Embryonic facial prominence (tissue), 1 donor: ENCODE measurements around the gene ZMIZ2.
"Not testable (repeated sequence)": the region's sequence is repeated elsewhere in the genome, so short reads cannot be mapped to it uniquely, and the experiment has no call there.

Experiments
- DNase-seq: peaks from one replicate; pipeline ENCODE4 v3.0.0-alpha.2; 2016; ENCODE audit errors: extremely low spot score

Gene ZMIZ2

DNA sequence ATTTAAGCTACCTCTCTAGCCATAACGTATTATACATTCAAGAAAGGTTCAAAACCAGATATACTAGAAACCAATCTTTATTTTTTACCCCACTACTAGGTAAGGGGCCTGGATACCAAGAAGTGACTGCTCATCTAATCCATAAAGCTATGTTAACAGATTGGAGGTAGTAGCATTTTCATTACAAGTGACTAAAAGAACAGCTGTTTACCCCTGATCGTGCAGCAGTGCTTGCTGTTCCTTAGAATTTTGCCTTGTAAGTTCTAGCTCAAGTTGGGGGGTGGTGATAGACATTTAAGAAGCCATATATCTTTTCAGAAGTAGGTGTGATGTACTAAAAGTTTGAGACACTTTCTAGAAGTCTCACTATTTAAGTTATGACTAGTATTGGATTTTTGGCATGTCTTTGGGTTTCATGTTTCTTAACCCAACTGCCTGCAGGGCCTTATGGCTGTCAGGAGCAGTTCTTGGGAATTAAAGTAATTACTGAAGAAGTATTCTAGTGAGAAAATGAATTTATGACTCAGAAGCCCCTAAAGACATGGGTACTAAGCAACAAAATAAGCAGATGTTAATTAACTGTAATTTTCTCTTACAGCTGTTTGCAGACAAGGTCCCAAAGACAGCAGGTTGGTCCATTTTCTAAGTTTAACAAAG is 50.1 kb downstream of the ZMIZ2 start:
- no peak for DNase-seq

DNA sequence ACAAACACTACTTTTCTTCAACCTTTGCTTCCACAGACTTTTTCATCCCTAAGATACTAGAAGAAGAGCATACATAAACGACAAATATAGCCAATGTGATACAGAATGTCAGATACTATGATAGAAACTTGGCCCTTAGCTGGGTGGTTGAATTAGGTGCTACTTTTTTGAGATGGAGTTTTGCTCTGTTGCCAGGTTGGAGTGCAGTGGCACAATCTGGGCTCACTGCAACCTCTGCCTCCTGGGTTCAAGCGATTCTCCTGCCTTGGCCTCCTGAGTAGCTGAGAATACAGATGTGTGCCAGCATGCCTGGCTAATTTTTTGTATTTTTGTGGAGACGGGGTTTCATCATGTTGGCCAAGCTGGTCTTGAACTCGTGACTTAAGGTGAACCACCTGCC is 51.3 kb downstream of the ZMIZ2 start:
- DNase-seq: no peak

DNA sequence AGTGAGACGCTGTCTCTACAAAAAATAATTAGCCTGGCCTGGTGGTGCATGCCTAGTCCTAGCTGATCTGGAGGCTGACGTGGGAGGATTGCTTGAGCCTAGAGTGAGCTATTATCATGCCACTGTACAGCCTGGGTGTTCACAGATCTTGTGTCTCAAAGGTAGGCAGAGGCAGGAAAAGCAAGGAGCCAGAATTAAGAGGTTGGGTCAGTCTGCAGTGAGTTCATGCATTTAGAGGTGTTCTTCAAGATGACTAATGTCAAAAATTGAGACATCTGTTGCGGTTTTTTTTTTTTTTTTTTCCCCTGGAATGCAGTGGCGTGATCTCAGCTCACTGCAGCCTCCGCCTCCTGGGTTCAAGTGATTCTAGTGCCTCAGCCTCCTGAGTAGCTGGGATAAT is 53.2 kb downstream of the ZMIZ2 start:
- DNase-seq: no peak

- DNase-seq: no peak
Observed at GRCh38 chr7:44802418-44803025, 53.9 kb downstream of the ZMIZ2 start.

DNA sequence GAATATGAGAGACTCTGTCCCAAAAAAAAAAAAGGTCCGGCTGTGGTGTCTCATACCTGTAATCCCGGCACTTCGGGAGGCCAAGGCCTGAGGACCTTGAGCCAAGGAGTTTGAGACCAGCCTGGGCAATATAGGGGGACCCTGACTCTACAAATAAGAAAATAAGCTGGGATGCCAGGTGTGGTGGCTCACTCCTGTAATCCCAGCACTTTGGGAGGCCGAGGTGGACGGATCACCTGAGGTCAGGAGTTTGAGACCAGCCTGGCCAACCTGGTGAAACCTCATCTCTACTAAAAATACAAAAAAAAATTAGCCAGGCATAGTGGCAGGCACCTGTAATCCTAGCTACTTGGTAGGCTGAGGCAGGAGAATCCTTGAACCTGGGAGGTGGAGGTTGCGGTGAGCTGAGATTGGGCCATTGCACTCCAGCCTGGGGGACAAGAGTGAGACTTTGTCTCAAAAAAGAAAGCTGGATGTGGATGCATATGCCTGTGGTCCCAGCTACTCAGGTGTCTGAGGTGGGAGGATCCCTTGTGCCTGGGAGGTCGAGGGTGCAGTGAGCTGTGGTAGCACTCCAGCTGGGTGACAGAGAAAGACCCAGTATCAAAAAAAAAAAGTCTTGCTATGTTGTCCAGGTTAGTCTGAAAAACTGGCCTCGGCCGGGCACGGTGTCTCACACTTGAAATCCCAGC is 55.3 kb downstream of the ZMIZ2 start:
- not testable (repeated sequence) for DNase-seq

DNA sequence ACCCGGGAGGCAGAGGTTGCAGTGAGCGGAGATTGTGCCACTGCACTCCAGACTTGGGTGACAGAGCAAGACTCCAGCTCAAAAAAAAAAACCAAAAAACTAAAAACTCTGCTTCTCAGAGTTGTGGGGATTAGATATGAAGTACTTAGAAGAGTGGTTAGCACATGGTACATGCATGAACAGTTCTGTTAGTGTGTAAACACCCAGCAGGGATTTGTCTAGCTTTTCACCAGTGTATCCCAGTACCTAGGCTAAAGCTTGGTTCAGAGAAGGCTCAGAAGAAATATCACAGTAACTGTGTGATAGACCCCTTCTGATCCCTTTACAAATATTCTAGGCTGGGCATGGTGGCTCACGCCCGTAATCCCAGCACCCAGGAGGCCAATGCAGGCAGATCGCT is 57.3 kb downstream of the ZMIZ2 start:
- no peak for DNase-seq

- DNase-seq: no peak
Observed at GRCh38 chr7:44808914-44809393, 60.3 kb downstream of the ZMIZ2 start.

- no peak for DNase-seq
Observed at GRCh38 chr7:44811093-44811492, 62.4 kb downstream of the ZMIZ2 start.

DNA sequence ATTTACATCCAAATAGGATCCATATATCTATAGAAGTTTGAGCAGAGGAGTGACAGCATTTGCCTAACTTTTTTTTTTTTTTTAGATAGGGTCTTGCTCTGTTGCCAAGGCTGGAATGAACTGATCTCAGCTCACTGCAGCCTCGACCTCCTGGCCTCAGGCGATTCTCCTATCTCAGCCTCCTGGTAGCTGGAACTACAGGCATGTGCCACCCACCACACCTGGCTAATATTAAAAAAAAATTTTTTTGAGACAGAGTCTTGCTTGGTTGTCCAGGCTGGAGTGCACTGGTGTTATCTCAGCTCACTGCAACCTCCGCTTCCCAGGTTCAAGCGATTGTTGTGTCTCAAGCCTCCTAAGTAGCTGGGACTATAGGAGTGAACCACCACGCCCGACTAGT is 62.9 kb downstream of the ZMIZ2 start:
- no peak for DNase-seq

DNA sequence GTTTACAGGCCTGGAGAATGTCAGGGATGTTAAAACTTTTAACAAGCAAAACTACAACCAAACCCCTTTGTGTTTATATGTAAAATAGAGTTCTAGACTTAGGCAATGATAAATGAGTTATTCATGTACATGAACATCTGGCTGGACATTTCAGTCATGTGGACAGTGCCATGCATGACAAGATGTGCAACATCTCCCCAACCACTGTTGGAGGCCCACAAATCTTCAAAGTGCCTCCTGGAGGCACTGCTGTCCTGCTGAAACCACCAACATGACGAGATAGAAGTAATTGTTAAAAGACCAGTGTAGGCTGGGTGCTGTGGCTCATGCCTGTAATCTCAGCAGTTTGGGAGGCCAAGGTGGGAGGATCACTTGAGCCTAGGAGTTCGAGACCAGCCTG is 66.3 kb downstream of the ZMIZ2 start:
- no peak for DNase-seq

DNA sequence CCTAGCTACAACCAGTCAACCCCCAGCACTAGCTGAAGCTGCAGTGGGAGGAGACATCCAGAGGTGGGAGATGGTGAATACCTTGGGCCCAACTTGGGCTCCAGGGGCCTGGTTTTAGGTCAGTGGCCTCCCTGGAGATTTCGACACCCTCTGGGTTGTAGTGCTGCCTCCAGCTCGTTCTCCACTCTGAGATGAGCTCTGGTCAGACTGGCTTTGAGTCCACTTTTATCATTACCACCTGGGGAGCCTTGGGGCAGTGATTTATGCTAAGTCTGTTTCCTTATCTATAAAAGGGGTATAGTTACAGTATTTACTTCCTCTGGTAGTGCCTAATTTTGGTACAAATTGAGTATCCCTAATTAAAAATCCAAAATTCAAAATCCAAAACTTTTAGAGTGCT is 70.6 kb downstream of the ZMIZ2 start:
- DNase-seq: no peak
